ENCODE data around the gene TRPV3. TPM values are rescaled to one million over a fixed set of nuclear protein-coding genes. Genes with fewer than 3 reads are reported as not detected.

The TRPV3 gene
- total RNA-seq, 6 experiments from 2014 or later = 0.07 to 0.66 (median 0.43) TPM; not detected in 1

GRCh38 chr17:3510090-3510489 is 47.5 kb downstream of the TRPV3 start:
- H3K9me3 Mint-ChIP-seq = no peaks in the 10 kb centered on the region; the same call in 1 of the 2 replicates
- H3K4me3 Mint-ChIP-seq = no peak overlapping the region
- TF ChIP-seq CTCF (IDR thresholded peaks at IDR 0.05) = no peak
- no peaks in the 10 kb centered on the region for H3K36me3 Mint-ChIP-seq (ENCODE audit: low read depth)
- H3K4me1 Mint-ChIP-seq (ENCODE audit: low read depth) = peaks cover 13% of the 10 kb centered on the region
- peaks cover 14% of the 10 kb centered on the region for H3K27me3 Mint-ChIP-seq (ENCODE audit: insufficient read depth)
- no peak for DNase-seq
- no peak overlapping the region for H3K27ac Mint-ChIP-seq

- no peak overlapping the region for H3K27ac Mint-ChIP-seq
- H3K4me1 Mint-ChIP-seq (ENCODE audit: low read depth) = peaks cover 9% of the 10 kb centered on the region
- H3K9me3 Mint-ChIP-seq = no peaks in the 10 kb centered on the region; the same call in 1 of the 2 replicates
- TF ChIP-seq CTCF (IDR thresholded peaks at IDR 0.05) = no peak
- H3K4me3 Mint-ChIP-seq = no peak overlapping the region
- H3K36me3 Mint-ChIP-seq (ENCODE audit: low read depth) = no peaks in the 10 kb centered on the region
- no peak for DNase-seq
- H3K27me3 Mint-ChIP-seq (ENCODE audit: insufficient read depth) = peaks cover 12% of the 10 kb centered on the region
These were observed 49.7 kb downstream of the TRPV3 start for GRCh38 chr17:3507869-3508268.

- TF ChIP-seq CTCF (IDR thresholded peaks at IDR 0.05) = no peak
- peaks cover 12% of the 10 kb centered on the region for H3K27me3 Mint-ChIP-seq (ENCODE audit: insufficient read depth)
- H3K4me3 Mint-ChIP-seq = no peak overlapping the region
- no peaks in the 10 kb centered on the region; the same call in 1 of the 2 replicates for H3K9me3 Mint-ChIP-seq
- H3K27ac Mint-ChIP-seq = no peak overlapping the region
- no peaks in the 10 kb centered on the region for H3K36me3 Mint-ChIP-seq (ENCODE audit: low read depth)
- DNase-seq = no peak
- H3K4me1 Mint-ChIP-seq (ENCODE audit: low read depth) = peaks cover under 1% of the 10 kb centered on the region; the same call in 1 of the 2 replicates
These were observed 50.5 kb downstream of the TRPV3 start for GRCh38 chr17:3507071-3507470.

GRCh38 chr17:3506054-3506453 is 51.6 kb downstream of the TRPV3 start:
- peaks cover 3% of the 10 kb centered on the region; the same call in 1 of the 2 replicates for H3K9me3 Mint-ChIP-seq
- H3K36me3 Mint-ChIP-seq (ENCODE audit: low read depth) = peaks cover 1% of the 10 kb centered on the region; the same call in 1 of the 2 replicates
- peaks cover 11% of the 10 kb centered on the region for H3K27me3 Mint-ChIP-seq (ENCODE audit: insufficient read depth)
- TF ChIP-seq CTCF (IDR thresholded peaks at IDR 0.05) = no peak
- H3K4me1 Mint-ChIP-seq (ENCODE audit: low read depth) = 0 out of 2 replicates have a peak, but pooled peaks cover 4% of the 10 kb centered on the region
- DNase-seq = no peak
- H3K4me3 Mint-ChIP-seq = no peak overlapping the region
- H3K27ac Mint-ChIP-seq = no peak overlapping the region

- DNase-seq = no peak
- Mint-ChIP-seq H3K4me1 (ENCODE audit: low read depth) (0 out of 2 replicates have a peak, but pooled peaks cover 7% of the 10 kb centered on the region), H3K9me3 (peaks cover 8% of the 10 kb centered on the region; the same call in 1 of the 2 replicates), H3K27ac (no peak overlapping the region), H3K27me3 (ENCODE audit: insufficient read depth) (peaks cover 6% of the 10 kb centered on the region), H3K36me3 (ENCODE audit: low read depth) (peaks cover 5% of the 10 kb centered on the region; the same call in 1 of the 2 replicates), H3K4me3 (no peak overlapping the region)
- no peak for TF ChIP-seq CTCF (IDR thresholded peaks at IDR 0.05)
These were observed 52.6 kb downstream of the TRPV3 start for GRCh38 chr17:3505008-3505407.
